D721Med (cell line): ENCODE measurements around the gene MMP2.

Experiments
- DNase-seq: peaks from one replicate; pipeline ENCODE4 v3.0.0; 2011; ENCODE audit warnings: low spot score; ENCODE audit not compliant: insufficient read length
- FAIRE-seq: peaks from 2 replicates; lab custom pipeline; 2011; peaks lifted over from hg19 to GRCh38; lab: Jason Lieb, UNC
- CTCF ChIP-seq: IDR thresholded peaks from 2 replicates; pipeline ENCODE4 v1.5.1; 2012; ENCODE audit warnings: mild to moderate bottlenecking, control low read depth; ENCODE audit not compliant: insufficient read depth; ENCODE audit errors: missing control alignments

The MMP2 gene

GRCh38 chr16:55482056-55482455, 3.1 kb downstream of the MMP2 start:
- DNase-seq (no peak), FAIRE-seq (no peak)
- TF ChIP-seq CTCF: no peak

- FAIRE-seq (no peak), DNase-seq (no peak)
- TF ChIP-seq CTCF: no peak
Observed at GRCh38 chr16:55487048-55487803, 8.2 kb downstream of the MMP2 start.

DNA sequence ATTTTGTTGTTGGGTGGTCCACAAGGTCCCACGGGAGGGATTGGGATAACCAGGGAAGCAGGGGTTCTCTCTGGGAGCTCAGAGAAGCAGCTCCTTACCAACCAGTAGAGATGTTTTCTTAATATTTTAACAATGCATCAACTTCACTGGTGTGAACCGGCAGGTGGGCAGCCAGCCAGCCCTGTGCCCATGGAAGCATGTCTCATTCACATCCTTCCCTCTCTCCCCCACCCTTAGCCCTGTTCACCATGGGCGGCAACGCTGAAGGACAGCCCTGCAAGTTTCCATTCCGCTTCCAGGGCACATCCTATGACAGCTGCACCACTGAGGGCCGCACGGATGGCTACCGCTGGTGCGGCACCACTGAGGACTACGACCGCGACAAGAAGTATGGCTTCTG, 9.3 kb downstream of the MMP2 start:
- no peak for TF ChIP-seq CTCF
- FAIRE-seq: no peak
- DNase-seq: no peak

GRCh38 chr16:55489119-55489955, 10.3 kb downstream of the MMP2 start:
- TF ChIP-seq CTCF: no peak
- FAIRE-seq (no peak), DNase-seq (no peak)

DNA sequence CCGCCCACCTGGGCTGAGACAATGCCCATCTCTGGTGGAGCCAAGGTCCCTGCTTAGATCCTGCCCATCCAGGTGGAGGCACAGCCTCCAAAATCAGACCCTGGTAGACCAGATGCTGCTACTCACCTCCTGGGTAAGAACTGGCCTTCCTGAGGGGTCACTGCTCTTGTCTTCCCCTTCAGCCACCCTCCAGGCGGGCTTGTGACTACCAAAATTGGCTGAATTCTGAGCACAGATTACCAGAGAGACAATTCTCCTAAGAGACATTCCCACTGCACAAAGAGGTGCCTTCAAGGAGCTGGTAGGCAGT, 10.9 kb downstream of the MMP2 start:
- FAIRE-seq: no peak

DNA sequence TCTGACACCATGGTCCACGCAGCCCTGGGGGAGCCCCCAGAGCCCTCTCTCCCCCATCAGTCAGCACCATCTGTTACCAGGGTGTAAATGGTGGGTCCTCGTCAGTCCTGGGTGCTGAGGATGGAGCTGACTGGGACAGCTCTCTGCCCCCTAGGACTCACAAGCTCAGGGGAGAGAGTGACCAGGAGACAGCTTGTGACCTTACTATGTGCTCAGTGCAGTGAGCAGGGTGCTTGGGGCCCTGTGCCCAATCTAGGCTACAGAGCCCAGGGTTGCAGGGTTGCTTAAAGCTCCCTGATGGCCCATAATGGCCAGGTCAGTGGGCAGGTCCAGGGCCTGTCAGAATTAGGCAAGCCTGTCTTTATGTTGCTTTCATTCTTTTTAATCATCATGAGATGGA, 11.3 kb downstream of the MMP2 start:
- DNase-seq: no peak
- no peak for TF ChIP-seq CTCF
- no peak for FAIRE-seq

More for the DNA sequence above, 10.9 kb downstream of the MMP2 start:
- TF ChIP-seq CTCF: no peak
- no peak for DNase-seq

- FAIRE-seq (no peak), DNase-seq (no peak)
- no peak for TF ChIP-seq CTCF
Observed at GRCh38 chr16:55491691-55492090, 12.7 kb downstream of the MMP2 start.
